A549 treated with CORT108297 at 1 μM for 4 hours (cell line): Measurements from ENCODE around the gene C6orf163. TPM values are rescaled to one million over a fixed set of nuclear protein-coding genes. Genes with fewer than 3 reads are reported as not detected.

Experiments
- total RNA-seq: library from RNA; stranded (reverse); fragments of 200-300 nt; extraction: Qiagen RNA extraction; gene quantifications from 5 replicates; pipeline ENCODE4 v1.2.3, GENCODE V29; 2022

Gene C6orf163
- total RNA-seq, result 0.06 to 0.29 TPM (median 0.15 TPM) in 5 replicates

GRCh38 chr6:87344731-87345130 lies at the start of gene C6orf163:
TSS of gene C6orf163 (plus strand) at chr6:87344813. CDS start at chr6:87345100, 287 bp downstream.

GRCh38 chr6:87322304-87323212 lies 22.1 kb upstream of the C6orf163 start, which contains the start of gene SMIM8:
TSS of gene SMIM8 (plus strand) at chr6:87322588. CDS start at chr6:87337032, 14,444 bp downstream.

GRCh38 chr6:87407901-87408720 lies 63.5 kb downstream of the C6orf163 start, which contains the start of gene CFAP206:
TSS of gene CFAP206 (plus strand) at chr6:87407972. CDS start at chr6:87409840, 1,868 bp downstream.

Other genes starting within 250 kb of the C6orf163 start
- 0.09 to 0.22 TPM (median 0.20 TPM) in 4 of 5 replicates, not detected in the other for gene CGA, start 249.7 kb upstream of the C6orf163 start, total RNA-seq
- gene ZNF292, start 189.2 kb upstream of the C6orf163 start, total RNA-seq, result 2.6 to 4.6 TPM (median 3.5 TPM) in 5 replicates
- 2.3 to 3.6 TPM (median 3.0 TPM) in 5 replicates for gene SMIM8, start 22.2 kb upstream of the C6orf163 start, total RNA-seq
- not detected in 5 replicates for gene GJB7, start 15.5 kb upstream of the C6orf163 start, total RNA-seq
- gene CFAP206, start 63.2 kb downstream of the C6orf163 start, total RNA-seq, result 0.13 to 0.84 TPM (median 0.64 TPM) in 5 replicates
- gene SLC35A1, start 128.2 kb downstream of the C6orf163 start, total RNA-seq, result 8.9 to 11.6 TPM (median 9.4 TPM) in 5 replicates
- gene RARS2, start 245.2 kb downstream of the C6orf163 start, total RNA-seq, result 17.9 to 22.6 TPM (median 20.4 TPM) in 5 replicates
- gene ORC3, start 245.3 kb downstream of the C6orf163 start, total RNA-seq, result 16.1 to 21.4 TPM (median 17.4 TPM) in 5 replicates